Measurements from ENCODE around the gene SDF4. TPM values are rescaled to one million over a fixed set of nuclear protein-coding genes. Genes with fewer than 3 reads are reported as not detected.

Gene SDF4
- total RNA-seq, 4 donors from 2014 or later = 93.3 to 170 (median 110) TPM

DNA sequence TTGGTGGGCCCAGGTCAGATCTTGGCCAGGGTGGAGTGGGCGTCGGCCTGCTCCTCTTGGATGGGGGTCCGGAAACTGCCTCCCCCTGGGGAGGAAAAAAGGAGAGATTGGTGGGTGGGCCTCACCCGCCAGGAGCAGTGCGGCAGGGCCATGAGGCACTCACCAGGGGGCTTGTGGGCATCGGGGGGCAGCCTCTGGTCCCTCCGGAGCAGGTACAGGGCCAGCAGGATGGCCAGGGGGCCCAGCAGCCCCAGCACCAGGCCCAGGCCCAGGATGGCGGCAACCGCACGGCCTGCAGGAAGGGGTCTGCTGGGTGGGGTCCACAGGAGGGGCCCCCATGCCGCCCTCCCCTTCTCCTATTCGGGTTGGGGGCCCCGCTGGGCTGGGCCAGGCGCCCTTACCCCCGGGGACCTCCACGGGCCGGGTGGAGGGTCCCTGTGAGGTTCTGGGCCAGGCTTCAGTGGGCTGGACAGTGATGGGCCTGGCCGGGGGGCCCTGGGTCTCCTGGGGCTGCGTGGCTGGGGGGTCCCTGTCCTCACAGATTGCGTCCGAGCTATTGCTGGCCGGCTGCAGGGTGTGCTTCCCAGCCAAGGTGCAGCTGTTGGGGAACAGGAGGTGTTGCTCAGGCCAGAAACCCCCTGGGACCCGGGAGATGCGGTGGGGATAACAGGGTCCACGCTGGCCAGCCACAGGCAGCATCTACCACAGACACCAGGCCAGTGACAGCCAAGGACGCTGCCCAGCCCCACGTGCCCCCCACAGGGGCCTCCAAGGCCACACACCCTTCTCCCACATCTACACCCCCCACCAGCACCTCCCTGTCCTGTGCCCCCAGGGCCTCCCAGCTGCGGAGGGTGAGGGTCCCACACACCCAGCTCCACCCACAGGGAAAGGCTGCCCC lies 20.0 kb downstream of the SDF4 start:
- TF ChIP-seq POLR2A (IDR thresholded peaks at IDR 0.05) = no peak
- TF ChIP-seq, protein P1, sequence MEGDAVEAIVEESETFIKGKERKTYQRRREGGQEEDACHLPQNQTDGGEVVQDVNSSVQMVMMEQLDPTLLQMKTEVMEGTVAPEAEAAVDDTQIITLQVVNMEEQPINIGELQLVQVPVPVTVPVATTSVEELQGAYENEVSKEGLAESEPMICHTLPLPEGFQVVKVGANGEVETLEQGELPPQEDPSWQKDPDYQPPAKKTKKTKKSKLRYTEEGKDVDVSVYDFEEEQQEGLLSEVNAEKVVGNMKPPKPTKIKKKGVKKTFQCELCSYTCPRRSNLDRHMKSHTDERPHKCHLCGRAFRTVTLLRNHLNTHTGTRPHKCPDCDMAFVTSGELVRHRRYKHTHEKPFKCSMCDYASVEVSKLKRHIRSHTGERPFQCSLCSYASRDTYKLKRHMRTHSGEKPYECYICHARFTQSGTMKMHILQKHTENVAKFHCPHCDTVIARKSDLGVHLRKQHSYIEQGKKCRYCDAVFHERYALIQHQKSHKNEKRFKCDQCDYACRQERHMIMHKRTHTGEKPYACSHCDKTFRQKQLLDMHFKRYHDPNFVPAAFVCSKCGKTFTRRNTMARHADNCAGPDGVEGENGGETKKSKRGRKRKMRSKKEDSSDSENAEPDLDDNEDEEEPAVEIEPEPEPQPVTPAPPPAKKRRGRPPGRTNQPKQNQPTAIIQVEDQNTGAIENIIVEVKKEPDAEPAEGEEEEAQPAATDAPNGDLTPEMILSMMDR (IDR thresholded peaks at IDR 0.05) = no peak
- no peak for TF ChIP-seq EP300 (IDR thresholded peaks at IDR 0.05)
- no peaks in the 10 kb centered on the region for H3K9me3 ChIP-seq
- 80 to 87% methylated on average over 13 to 24 of the region's 28 CpGs for WGBS, 2 donors
- peak overlapping the region in 1 of 4 donors; percentile 35 for H3K4me3 ChIP-seq
- H3K36me3 ChIP-seq = peaks cover 0 to 22% (median 0%) of the 10 kb centered on the region in 3 donors
- DNase-seq (ENCODE audit: low spot score in 2 of 2) = no peak
- H3K4me1 ChIP-seq = peaks cover 0 to 46% (median 29%) of the 10 kb centered on the region in 4 donors
- H3K27ac ChIP-seq = no peak overlapping the region
- H3K27me3 ChIP-seq = peaks cover 0 to 37% of the 10 kb centered on the region in 2 donors

DNA sequence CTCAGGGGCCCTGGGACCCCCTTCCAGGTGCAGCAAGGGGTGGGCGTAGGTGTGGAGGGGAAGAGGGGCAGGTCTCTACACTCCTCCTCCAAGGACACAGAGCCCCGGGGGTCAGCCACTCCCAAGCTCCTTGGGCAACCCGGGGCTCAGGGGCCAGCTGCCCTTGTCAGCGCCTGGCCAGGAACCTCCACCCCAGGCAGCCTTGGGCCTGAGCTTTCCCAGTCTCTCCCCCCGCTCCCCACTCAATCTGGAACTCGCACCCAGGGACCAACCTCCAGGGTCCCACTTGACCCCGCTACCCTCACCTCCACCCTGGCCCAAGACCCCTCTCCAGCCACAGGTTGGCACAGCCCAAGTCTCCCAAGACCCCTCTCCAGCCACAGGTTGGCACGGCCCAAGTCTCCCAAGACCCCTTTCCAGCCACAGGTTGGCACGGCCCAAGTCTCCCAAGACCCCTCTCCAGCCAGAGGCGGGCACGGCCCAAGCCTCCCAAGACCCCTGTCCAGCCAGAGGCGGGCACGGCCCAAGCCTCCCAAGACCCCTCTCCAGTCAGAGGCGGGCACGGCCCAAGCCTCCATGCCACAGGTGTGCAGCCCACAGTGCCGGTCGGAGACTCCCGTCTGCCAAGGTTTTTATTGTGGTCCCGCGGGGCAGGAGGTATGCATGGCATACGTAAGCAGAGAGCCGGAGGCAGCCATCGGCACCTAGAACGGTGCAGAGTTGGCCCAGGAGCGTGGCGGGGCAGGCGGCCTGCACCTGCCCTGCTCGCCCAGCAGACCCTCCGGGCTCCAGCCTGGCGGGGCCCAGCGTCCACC lies 20.9 kb downstream of the SDF4 start:
- DNase-seq (ENCODE audit: low spot score in 2 of 2) = no peak
- WGBS, 2 donors = 93% methylated on average over 29 to 30 of the region's 31 CpGs
- Histone ChIP-seq H3K27me3 (peaks cover 0 to 45% of the 10 kb centered on the region in 2 donors), H3K27ac (no peak overlapping the region), H3K36me3 (peaks cover 0 to 14% (median 0%) of the 10 kb centered on the region in 3 donors), H3K9me3 (no peaks in the 10 kb centered on the region), H3K4me1 (peaks cover 0 to 54% (median 36%) of the 10 kb centered on the region in 4 donors), H3K4me3 (no peak overlapping the region)
- TF ChIP-seq, protein P1 (IDR thresholded peaks at IDR 0.05) = no peak
- TF ChIP-seq POLR2A (IDR thresholded peaks at IDR 0.05) (no peak), EP300 (IDR thresholded peaks at IDR 0.05) (no peak)

DNA sequence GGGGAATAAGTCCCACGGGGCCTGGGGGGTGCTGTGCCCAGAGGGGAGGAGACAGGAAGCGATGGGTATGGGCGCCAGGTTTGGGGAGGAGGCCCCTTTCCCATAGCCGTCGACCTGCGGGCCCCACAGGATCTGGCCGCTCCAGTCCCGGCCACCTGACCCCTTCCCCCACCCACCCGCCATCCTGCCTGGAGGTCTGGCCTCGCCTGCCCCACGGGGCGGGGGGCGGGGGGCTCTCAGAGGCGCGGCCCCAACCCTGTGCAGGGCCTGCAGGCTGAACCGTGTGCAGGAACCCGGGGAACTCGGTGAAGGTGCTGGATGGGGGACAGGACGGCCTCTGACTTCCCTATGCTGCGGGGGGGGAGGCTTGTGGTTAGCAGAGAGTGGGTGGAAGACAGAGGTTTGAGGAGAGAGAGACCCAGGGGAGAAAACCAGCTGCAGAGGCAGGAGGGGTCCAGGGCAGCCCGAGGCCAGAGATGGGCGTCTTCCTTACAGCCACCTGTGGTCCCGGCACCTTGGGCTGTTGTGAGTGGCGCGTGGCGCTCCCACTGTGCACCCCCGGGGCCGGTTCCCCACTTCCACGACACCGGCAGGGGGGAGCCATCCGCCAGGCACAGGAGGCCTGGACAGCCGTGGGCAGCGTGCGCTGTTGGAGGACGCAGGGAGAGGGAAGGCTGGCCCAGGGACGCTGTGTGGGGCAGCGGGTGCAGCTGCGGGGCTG lies 22.9 kb downstream of the SDF4 start:
- Histone ChIP-seq H3K27ac (peak overlapping the region in 2 of 4 donors; percentile 10 to 26), H3K36me3 (no peaks in the 10 kb centered on the region), H3K9me3 (no peaks in the 10 kb centered on the region), H3K4me1 (peaks cover 0 to 48% (median 33%) of the 10 kb centered on the region in 4 donors), H3K4me3 (peak overlapping the region in 2 of 4 donors; percentile 22 to 29), H3K27me3 (peaks cover 0 to 66% of the 10 kb centered on the region in 2 donors)
- TF ChIP-seq POLR2A (IDR thresholded peaks at IDR 0.05) (no peak), EP300 (IDR thresholded peaks at IDR 0.05) (no peak)
- 49 to 51% methylated on average over 28 to 34 of the region's 38 CpGs for WGBS, 2 donors
- no peak for DNase-seq (ENCODE audit: low spot score in 2 of 2)

DNA sequence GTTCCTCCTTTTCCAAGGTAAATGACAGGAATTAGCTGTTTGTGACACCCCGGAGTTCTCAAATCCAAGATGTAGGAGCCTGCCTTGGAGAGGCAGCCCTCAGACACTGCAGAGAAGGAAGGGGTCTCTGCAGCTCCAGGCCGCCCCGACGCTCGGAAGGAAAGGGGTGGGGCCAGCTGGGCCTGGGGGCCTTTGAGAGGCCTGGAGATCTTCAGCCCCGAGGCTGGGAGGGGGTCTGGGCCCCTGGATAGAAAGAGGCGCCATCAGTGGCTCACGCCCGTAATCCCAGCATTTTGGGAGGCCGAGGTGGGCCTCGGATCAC lies 24.3 kb downstream of the SDF4 start:
- TF ChIP-seq EP300 (IDR thresholded peaks at IDR 0.05) = no peak
- TF ChIP-seq POLR2A (IDR thresholded peaks at IDR 0.05) = no peak
- TF ChIP-seq, protein P1 (IDR thresholded peaks at IDR 0.05) = no peak
- Histone ChIP-seq H3K4me1 (peaks cover 0 to 37% (median 27%) of the 10 kb centered on the region in 4 donors), H3K36me3 (no peaks in the 10 kb centered on the region), H3K9me3 (no peaks in the 10 kb centered on the region), H3K4me3 (no peak overlapping the region), H3K27me3 (peaks cover 0 to 75% of the 10 kb centered on the region in 2 donors), H3K27ac (no peak overlapping the region)
- 67 to 71% methylated on average over 8 to 11 of the region's 11 CpGs for WGBS, 2 donors
- DNase-seq (ENCODE audit: low spot score in 2 of 2) = no peak

DNA sequence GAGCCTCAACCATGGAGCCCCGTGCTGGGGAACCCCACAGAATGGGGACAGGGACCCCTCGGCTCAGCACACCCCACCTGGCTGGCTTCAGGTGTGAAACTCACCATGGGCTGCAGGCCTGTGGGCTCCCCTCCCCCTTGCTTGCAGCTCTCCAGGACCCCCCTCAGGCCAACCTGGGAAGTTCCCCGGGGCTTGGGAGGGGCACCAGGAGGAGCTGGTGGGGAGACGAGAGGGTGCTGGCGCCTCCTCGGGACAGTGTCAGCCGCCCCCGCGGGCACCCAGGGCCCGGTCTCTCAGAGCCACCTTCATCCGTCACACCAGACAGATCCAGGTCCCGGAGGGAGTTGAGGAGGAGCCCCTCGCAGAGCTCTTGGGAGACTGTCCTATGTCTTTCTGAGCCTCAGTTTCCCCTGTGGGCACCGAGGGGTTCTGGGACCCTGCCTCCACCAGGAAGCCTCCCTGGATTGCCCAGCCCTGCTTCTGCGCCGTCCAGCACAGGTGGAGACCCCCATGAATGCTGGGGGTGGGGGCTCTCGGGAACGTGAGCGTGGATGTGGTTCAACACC lies 24.8 kb downstream of the SDF4 start:
- no peaks in the 10 kb centered on the region for H3K36me3 ChIP-seq
- H3K4me1 ChIP-seq = peaks cover 0 to 34% (median 26%) of the 10 kb centered on the region in 4 donors
- TF ChIP-seq EP300 (IDR thresholded peaks at IDR 0.05) = no peak
- TF ChIP-seq, protein P1 (IDR thresholded peaks at IDR 0.05) = no peak
- H3K4me3 ChIP-seq = peak overlapping the region in 1 of 4 donors; percentile 34
- 57 to 62% methylated on average over 13 to 19 of the region's 19 CpGs for WGBS, 2 donors
- DNase-seq (ENCODE audit: low spot score in 2 of 2) = no peak
- no peak overlapping the region for H3K27ac ChIP-seq
- peaks cover 0 to 75% of the 10 kb centered on the region in 2 donors for H3K27me3 ChIP-seq
- no peaks in the 10 kb centered on the region for H3K9me3 ChIP-seq
